Measurements from ENCODE around the gene TRIM62. TPM values are rescaled to one million over a fixed set of nuclear protein-coding genes. Genes with fewer than 3 reads are reported as not detected.

Gene TRIM62
- polyA plus RNA-seq, 1 donor: 5.7 TPM

DNA sequence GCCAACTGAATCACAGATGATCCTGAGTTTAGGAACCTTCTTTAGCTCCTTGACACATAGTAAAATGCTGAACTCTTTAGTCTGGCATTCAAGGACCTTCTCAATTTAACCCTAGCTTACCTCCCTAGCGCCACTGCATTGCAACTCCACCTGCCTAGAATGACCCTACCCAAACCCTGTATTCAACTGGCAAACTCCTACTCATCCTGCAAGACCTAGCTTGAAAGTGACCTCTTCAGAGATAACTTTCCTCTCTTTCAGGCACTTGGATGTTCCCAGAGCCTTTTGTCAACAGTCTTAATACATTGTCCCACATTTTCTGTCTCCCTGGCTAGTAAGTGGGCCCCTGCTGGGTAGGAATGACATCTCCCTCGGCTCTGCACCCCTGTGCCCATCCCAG, 19.7 kb downstream of the TRIM62 start:
- DNase-seq (ENCODE audit: low read depth): no peak

DNA sequence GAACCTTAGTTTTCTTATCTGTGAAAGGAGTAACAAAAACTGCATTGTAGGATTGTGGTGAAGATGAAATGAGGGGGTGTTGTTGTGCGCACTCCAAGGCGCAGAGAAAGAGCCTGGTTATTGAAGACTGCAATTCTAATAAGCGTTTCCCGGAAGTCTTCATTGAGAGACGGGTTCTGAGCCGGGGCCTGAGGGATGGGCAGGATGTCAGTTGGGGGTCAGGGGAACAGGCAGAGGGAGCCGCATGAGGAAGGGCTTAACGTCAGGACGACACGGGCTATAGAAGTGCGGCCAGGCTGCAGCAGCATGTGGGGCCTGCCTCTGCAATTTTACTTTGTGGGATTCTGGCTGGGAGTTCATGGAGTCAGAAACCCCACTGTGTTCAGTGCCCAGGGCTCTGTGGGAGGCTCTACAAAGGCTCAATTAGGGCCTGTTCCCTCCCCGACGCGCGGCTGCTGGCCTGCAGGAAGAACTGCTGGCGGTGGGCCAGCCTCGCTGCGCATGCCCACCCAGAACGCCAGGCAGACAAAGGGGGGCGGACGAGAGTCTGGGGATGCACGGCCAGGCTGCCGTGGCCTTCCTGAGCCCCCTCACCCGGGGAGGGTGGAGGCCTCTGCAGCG, 20.7 kb downstream of the TRIM62 start:
- no peak for DNase-seq (ENCODE audit: low read depth)

DNA sequence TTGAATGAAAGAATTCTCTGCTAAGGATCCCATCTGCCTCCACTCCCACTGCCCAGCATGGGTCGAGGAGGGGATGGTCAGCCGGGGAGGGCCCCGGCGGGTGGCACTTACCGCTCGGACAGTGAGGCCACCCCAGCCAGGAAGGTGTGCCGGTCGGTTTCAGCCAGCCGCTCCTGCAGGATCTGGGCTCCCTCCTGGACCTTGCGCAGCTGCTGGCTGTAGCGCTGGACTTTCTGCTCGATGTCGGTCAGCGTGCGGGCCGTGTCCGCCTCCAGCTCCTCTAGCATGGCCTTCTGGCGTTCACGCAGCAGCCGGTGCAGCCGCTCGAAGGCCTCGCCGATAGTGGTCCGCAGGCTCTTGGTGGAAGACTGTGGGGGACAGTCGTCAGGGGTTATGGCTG, 22.3 kb downstream of the TRIM62 start:
- DNase-seq (ENCODE audit: low read depth): no peak

DNA sequence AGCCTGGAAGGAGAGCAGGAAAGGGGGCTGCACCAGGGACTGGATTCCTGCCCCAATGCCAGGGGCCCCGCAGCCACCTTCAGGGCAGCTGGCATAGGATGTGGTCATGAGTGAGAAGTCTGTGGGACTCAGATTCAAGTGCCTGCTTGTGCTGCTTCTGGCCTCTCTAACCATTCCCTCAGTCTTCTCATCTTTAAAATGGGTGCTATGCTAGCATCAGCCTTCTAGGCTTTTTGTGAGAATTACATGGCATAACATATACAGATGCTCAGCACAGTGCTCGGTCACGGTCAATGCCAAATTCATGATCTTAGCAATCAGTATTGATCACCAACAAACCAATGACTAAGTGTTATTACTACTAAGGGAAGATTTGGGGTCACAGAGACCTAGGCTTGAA, 23.5 kb downstream of the TRIM62 start:
- DNase-seq (ENCODE audit: low read depth): no peak

DNA sequence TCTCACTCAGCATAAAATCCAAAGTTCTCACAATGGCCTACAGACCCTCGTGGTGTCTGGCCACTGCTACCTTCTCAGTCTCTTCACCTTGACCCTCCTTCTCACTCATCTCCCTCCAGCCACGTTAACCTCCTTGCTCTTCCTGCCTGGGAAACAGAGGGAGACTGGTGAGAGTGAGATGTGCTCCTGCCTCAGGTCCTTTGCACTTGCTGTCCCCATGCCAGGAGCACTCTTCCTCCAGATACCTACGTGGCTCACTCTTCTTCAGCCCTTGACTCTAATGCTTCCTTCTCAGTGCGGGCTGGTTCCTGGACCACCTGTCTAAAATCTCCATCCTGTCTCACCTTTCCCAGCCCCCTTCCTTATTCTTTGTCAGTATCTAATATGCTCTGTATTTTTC, 24.7 kb downstream of the TRIM62 start:
- no peak for DNase-seq (ENCODE audit: low read depth)

DNA sequence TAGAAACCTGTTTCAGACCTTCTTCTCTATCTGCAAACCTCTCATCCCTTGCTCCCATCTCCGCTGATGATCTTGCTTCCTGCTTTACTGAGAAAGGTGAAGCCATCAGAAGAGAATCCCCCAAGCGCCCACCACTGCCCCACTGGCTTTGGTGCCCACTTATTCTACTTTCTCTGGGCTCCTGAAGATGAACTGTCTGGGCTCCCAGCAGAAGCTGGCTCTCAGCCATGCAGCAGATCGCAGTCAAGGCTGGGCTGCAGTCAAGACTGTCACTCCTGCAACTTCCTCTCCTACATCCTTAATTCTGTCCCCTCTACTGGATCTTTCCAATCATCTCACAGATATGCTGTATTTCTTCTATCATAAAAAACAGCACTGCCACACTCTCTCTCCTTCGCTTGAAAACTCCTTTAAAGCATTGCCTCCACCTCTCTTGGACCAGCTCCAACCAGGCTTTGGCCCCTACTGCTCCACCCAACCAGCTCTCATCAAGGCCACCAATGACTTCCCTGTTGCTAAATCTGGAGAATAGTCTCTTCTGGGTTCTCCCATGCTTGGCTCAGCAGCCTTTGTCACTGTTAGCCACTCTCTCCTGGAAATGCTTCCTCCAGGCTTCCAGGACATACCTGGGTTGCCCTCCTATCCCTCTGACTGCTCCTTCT, 25.8 kb downstream of the TRIM62 start:
- DNase-seq (ENCODE audit: low read depth): no peak

DNA sequence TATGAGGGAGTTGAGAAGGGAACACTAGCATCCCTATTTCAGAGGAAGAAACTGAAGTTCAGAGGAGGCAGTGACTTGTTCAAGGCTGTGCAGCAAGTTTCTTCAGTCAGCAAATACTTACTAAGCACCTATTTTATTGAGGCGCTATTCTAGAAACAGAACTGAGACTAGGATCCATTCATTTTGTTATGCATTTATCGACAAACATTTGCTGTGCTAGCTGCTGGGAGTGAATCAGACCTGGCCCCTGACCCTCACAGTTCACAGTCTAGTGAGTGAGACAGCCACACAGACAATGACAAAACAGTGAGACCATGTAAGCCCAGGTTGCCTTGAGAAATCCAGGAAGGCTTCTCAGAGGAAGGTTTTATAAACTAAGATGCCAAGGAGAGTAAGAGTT, 28.2 kb downstream of the TRIM62 start:
- DNase-seq (ENCODE audit: low read depth): no peak

DNA sequence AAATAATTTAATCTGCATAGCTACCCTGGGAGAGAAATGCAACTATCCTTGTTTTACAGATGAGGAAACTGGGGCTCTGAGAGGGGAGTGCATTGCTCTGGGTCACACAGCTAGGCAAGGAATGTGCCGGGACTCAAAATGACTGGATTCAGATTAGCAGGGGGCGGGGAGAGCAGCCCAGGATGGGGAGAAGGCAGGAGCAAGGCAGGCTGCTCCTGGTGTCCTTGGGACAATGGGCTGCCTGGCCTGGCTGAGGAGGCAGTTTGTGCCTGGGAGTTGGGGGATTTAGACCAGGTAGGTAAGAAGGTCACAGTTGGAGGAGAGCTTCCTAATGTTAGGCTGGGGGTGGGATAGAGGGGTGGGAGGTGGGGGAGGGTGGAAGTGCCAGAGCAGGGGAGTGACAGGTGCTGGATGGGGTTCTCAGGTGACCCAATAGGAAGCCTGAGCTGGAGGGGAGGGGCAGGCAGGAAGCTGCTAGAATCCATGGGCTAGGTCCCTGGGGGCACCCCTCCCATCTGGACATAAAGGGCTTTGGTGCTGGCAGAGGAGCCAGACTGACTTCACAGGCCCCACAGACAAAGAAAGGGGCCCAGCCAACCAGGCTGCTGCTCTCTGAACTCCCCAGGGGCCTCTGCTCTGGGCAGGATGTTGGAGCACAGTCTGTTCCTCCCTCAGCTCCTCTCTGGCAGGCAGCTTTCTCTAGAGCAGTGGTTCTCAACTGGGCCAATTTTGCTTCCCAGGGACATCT, 29.0 kb downstream of the TRIM62 start:
- DNase-seq (ENCODE audit: low read depth): no peak

DNA sequence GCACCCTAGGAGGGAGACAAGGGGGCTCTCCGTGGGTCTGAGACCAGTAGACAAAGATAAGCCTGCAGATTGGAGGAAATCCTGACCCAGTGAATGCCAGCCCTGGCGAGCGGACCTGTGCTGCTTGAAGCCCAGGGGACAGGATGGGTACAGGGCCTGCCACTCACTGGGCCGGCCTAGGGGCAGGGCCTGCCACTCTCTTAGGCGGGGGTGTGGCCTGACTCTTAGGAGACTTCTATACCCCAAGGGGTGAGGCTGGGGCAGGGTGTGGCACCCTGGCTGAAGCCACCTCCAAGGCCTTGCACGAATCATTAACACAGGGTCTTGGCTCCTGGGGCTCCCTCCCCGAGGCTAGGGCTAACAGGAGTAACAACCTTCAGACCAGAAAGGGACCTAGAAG, 30.7 kb downstream of the TRIM62 start:
- DNase-seq (ENCODE audit: low read depth): no peak

DNA sequence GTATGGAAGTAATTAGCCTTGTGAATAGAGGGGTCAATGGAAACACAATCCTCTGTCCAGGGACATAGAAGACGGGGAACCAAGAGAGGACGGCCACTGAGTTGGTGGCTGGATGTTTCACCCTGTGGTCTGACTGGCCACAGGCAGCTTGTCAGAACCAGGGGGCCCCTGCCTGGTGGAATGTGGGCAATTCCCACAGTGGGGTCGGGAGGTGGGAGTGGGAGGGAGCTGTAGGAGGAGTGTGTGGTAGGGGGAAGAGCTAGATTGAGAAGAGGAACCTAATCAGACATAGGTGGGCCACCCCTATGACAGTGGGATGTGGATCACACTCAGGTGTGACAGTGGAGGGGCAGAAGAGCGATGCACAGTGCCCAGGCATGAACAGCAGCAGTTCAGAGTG, 31.3 kb downstream of the TRIM62 start:
- no peak for DNase-seq (ENCODE audit: low read depth)

DNA sequence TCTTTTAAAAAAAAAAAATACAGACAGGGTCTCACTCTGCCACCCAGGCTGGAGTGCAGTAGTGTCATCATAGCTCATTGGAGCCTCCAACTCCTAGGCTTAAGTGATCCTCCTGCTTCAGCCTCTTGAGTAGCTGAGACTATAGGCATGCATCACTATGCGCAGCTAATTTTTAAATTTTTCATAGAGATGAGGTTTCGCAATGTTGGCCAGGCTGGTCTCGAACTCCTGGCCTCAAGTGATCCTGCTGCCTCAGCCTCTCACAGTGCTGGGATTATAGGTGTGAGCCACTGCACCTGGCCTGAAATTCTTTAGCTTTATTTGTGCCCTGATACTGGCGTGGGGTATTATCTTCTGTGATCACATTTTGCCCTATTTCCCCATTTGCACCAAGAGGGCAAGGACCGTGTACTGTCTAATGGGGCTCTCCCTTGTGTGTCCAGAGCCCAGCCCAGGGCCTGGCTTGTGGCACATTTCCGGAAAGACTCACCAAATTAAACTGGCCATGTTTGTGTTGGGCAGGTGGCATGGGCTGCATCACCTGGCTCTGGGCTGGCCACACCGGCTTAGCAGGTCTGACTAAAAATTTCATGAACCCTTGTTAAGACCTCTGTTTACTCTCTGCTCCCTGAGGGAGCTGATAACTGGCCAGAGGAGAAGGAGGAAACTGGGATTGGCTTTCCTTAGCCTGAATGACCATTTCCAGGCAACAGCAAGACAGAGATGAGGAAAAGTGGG, 32.2 kb downstream of the TRIM62 start:
- DNase-seq (ENCODE audit: low read depth): no peak

DNA sequence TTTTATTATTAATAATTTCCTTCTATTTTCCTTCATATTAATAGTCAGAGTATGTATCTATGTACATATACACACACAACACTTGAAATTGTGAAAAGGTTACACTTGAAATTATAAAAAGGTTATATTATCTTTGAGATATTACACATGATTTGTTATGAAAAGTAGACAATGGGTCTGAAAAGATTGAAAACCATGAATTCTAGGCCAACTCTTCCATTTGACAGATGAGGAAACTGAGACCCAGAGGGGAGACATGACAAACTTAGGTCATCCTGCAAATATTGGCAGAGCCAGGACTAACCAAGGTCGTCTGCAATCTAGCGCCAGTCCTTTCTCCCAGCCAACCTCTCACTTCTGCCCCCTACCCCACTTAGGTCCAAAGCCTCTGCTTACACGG, 33.2 kb downstream of the TRIM62 start:
- no peak for DNase-seq (ENCODE audit: low read depth)

DNA sequence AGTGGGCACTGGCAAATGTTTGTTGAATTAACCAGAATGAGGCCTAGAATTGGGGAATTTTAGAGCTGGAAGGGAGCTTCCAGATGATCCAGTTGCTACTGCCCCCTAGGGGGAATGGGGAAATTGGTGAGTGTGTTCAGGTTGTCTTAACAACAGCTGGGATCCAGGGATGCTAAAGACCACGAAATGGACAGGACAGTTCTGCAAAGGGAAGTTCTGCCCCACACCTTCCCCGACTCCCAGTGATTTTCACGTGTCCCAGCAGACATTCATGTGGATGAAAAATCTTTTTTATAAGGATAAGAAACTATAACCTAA, 33.9 kb downstream of the TRIM62 start:
- no peak for DNase-seq (ENCODE audit: low read depth)

DNA sequence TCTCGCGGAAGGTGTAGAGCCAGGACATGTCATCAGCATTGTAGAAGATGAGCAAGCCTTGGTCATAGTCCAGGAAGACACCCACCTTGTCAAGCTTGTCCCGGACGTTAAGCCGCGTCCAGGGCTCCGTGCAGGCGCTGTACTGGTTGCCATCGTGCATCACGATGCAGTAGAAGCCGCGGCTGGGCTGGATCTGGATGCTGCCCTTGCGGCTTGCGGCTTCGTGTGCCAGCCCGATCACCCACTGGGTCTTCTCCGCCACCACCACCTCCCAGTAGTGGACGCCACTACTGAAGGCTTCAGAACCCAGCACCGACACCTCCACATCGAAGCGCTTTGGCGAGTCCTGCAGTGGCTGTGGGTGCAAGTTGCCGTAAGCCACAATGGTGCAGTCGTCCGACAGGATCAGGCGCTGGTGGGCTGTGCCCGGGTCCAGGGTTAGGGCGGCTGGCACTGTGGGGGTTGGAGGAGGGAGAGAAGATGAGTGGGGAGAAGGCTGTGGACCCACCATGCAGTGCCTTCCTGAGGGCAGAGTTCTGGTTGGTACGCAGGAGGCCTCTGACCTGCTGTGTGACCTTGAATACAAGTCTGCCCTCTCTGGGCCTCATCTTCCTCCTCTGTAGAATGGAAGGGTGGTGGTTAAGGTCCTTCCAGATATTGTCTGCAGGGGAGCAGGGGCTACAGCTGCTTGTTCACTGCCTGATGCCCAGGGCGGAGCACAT, 34.4 kb downstream of the TRIM62 start:
- no peak for DNase-seq (ENCODE audit: low read depth)

DNA sequence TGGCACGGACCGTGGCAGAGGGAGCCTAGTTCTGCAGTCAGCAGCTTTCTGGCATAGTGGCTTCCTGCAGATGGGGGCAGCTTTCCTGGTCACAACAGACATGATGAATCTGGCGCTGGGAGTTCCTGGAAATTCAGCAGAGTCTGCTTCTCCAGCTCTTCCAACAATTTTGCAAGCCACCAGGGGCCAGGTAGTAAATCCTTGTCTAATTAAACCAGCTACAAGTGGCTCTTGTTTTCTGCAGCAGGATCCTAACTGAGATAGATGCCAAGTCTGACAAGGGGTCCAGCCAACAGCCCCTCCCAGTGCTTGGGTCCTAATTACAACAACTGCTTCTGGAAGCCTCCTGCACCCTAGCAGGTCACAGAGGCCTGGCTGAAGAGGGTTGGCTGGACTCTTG, 35.8 kb downstream of the TRIM62 start:
- DNase-seq (ENCODE audit: low read depth): no peak

DNA sequence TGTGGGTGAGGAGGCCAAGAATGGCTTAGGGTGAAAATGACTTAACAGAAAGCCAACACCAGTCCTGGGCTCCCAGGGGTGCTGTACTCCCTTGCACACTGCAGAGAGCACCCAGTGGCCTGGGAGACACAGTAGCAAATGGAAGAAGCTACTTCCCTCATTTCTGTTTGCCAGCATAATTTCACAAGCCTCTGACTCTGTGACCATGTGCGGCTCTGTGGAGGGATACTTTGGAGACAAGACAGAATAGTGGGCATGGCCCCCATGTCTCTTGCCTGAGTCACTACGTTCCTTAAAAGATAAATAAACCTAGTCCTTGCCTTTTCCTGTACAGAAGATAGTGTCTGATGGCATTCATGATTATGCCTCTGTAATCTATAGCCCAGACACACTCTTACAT, 38.1 kb downstream of the TRIM62 start:
- no peak for DNase-seq (ENCODE audit: low read depth)

DNA sequence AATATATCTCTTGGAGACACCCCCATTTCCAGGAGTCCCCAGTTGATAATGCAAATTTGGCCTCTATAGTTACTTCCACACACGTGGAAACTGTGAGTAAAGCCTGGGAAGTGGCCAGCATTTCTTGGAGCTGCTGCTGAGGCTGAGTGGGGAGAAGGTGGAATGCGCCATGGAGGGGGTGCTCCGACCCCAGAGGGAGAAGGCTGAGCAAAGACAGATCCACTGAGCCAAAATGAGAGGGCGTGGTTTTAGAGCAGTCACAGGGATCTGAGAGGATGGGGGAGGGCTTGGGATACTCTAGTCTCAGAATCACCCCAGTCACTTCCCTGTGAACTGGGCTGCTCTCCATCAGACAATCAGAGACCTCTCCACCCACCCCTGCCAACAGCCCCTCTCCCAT, 38.7 kb downstream of the TRIM62 start:
- peak; percentile 67 for DNase-seq (ENCODE audit: low read depth)

DNA sequence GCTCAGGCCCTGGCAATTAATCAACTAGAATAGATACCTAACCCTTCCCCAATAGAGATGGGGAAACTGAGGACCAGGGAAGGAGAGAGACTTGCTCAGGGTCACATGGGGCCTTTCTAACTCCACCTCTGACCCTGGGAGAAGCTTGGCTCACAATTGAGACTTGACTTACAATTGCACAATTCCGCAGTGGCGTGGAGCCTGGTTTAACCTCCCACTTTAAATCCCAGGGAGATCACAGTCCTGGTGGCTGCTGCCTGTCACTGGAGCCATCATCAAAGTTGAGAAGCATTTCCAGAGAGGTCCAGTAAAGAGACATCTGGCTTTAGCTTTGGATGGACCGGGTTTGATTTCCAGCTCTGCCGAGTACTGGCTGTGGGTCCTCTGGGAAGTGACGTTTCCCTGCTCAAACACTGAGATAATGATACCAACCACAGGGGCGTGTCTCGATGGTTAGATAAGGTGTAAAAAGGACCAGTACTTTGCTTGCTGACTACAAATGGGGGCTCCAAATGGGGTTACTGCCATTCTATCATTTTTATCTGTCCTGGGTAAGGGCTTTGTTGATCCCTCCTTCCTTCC, 39.3 kb downstream of the TRIM62 start:
- DNase-seq (ENCODE audit: low read depth): no peak

DNA sequence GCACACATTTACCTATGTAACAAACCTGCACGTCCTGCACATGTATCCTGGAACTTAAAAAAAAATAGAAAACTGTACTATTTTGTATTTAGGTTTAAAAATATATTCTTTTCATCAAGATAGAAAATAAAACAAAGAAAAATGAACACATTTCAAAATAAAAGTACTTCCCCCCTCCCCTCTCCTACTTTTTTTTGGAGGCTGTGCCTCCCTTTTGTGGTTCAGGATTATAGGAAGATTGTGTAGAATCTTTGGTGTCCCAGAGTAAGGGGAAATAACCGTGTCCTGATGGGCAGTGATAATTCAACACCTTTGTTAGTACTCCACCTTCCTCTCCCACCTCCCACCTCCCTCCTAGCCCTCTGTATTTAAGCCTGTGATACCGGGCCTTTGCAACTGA, 40.1 kb downstream of the TRIM62 start:
- DNase-seq (ENCODE audit: low read depth): no peak

DNA sequence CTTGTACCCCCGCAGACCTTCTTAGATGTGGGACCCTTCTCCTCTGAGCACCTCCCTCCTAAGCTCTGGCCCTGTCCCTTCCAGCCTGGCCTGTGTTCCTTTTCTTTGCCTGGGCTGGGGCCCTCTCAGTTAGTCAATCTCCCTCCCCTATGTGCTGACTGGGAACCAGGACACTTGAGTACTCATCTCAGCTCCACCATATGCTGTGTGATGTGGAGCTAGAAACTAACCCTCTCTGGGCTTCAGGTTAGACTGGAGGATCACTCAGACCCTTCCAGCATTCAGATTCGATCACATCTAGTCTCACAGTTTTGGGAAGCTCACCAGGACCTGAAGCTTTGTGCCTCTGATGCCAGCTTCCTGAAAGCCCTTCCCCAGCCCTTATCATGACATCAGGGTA, 40.6 kb downstream of the TRIM62 start:
- DNase-seq (ENCODE audit: low read depth): no peak
